HG03520 (cell line): ENCODE results near the gene ZNF582.
"Not testable (repeated sequence)": the region's sequence is repeated elsewhere in the genome, so short reads cannot be mapped to it uniquely, and the experiment has no call there.

Experiments used
- ATAC-seq: cut with Tn5 transposase; IDR thresholded peaks from one replicate; pipeline ENCODE4 v1.9.1; 2021; ENCODE audit warnings: mild to moderate bottlenecking, moderate library complexity; ENCODE audit not compliant: unreplicated experiment

Gene ZNF582

DNA sequence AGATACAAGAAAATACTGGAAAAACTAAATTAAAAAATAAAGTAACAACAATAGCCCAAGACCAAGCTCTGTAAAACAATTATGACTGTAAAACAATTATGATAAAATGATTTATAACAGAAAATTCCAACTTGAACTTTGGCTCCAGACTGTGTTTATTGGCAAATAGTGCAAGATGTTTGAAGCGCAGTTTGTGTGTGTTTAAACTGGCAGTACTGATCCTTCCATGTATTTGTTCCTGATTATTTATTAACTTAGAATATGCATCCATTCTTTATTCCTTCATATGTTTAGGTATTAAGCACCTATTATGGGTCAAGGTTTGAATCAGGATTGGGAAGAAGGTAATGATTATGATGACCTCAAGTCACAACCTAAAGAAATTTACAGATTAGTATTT is 37.8 kb downstream of the ZNF582 start:
- no peak for ATAC-seq

DNA sequence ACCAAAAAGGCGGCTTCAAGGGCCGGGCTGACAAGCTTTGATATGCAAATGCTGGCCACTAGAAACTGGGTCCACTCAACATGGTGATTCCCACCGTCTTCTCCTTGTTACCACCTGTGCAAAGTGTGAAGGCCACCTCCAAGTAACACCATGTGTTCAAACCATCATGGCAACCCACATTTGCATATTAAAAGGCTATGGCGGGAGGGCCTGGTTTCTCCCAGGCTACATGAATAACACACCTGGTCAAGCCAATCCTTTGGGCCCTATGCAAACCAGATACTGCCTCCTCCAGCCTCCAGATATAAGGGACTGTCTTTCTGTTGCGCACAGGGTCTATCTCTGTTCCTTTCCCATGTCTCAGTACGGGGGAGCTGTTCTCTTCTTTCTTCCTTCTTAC is 42.1 kb downstream of the ZNF582 start:
- ATAC-seq, result no peak

DNA sequence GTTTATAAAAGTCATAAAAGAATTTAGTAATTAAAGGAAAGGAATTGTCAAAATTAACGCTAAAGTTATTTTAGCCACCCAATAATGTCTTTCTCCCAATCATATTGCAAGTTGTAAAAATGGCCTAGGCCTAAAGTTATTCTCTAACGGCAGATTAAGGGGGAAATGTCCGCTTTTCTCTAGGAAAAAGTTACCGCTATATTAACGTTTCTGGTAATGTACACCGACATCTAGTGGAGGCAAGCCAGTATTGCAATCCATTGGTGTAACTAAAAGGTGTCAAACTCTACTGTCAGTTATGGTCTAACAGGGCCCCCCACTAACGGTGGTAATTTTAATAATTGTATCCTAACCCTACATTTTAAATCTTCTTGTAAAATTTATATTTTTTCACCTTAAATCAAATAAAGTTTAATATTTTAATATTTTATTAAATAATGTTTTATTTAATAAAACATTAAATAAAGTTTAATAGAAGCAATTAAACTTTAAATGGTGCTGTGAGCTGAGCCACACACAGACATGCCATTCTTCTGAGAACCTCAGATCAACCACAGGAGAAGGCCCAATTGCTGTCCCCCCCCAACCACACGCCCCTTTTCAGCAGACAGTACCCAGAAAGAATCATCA is 42.8 kb downstream of the ZNF582 start:
- no peak for ATAC-seq

DNA sequence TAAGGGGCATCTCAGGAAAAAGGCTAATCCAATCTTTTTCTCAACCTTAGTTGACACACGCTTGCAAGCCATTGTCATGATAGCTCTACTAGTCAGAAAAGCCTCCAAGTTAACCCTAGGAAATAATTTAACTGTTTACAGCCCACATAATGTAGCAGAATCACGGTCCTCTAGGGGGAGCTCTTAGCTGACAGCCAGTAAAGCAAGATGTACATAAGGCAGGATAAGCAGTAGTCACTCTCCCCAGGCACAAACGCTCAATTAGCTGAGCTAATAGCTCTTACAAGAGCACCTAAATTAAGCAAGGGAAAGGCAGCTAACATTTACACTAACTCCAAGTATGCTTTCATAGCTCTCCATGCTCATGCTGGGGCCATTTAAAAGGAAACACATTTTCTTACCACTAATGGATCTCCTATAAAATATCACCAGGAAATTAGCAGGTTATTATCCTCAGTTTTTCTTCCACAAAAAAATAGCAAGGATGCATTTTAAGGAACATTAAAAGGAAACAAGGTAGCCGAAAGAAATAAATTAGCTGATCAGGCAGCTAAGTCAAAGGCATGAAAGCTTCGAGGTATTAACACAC is 45.0 kb downstream of the ZNF582 start:
- no peak for ATAC-seq

DNA sequence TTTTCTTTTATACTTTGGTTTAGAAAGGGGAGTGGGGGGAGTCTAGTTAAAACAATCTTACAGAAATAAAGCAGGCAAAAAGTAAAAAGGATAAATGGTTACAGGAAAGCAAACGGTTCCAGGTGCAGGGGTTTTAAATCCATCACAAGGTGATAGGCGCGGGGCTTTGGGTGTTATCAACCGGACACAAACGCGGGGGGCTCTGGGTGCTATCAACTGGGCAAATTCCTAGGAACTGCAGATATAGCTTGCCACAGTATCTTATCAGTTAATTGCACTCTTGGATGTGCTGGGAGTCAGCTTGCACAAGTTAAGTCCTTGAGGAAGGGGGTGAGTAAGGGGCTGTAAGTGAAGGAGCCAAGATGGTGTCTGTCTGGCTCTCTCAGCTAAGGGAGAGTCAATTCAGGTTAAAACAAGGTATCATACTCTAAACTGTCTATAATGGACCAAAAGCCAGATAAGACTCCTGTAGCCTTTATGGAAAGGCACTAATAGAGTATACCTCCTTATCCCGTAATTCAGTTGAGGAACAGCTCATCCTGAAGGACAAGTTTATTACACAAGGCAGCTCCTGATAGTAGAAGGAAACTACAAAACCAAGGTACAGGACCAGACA is 46.1 kb downstream of the ZNF582 start:
- no peak for ATAC-seq

DNA sequence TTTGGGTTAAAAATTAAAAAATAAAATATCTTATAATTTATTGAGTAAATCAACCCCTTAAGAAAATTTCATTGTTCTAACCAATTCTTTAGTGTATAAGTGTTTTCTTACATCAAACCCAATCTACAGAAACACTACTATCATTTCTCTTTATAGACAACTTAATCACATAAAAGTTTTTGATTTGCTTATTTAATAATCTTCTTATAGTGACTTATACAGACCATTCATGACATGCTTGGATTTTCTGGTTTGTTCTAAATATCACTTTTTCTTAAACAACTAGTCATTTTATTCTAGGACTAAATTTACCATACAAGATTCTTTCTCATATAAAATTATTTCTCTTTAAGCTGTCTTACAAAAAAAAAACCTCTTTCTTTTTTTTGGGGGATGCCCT is 51.4 kb downstream of the ZNF582 start:
- ATAC-seq, result no peak

DNA sequence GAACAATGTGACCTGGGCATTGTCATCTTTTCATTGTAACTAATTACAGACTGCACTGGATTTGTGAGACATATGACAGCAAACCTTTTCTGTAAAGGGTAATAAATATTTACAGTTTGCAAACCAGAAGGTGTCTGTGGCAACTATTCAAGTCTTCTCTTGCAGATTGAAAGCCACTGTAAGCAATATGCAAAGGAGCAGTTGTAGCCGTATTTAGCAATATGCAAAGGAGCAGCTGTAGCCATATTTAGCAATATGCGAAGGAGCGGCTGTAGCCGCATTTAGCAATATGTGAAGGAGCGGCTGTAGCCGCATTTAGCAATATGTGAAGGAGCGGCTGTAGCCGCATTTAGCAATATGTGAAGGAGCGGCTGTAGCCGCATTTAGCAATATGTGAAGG is 54.3 kb downstream of the ZNF582 start:
- ATAC-seq, result not testable (repeated sequence)

GRCh38 chr19:56337077-56337476 is 56.3 kb downstream of the ZNF582 start:
- not testable (repeated sequence) for ATAC-seq

- not testable (repeated sequence) for ATAC-seq
Observed at GRCh38 chr19:56335371-56335770, 58.0 kb downstream of the ZNF582 start.

DNA sequence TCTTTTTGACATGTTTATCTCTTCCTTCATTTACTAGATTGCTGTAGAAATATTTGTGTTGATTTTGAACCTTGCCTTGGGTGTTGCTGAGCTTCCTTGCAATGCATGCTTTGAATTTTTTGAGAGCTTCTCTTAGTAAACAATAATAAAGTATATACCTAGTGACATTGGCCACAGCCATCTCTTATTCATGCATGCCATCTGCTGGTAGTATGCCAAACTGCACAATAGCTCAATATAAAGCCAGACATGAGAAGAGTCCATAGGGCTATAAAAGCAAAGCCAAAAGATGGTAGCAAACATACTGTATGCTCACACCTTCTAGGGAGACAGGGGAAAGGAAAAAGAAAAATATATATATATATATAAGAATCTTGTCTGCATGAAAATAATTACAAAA is 59.8 kb downstream of the ZNF582 start:
- no peak for ATAC-seq
